ENCODE results near the gene FKBP8. TPM values are rescaled to one million over a fixed set of nuclear protein-coding genes. Genes with fewer than 3 reads are reported as not detected.
A peak's percentile ranks its signal among the peaks of the same experiment; 100 is the strongest.
"Not testable (repeated sequence)": the region's sequence is repeated elsewhere in the genome, so short reads cannot be mapped to it uniquely, and the experiment has no call there.

The FKBP8 gene
- 100 to 1,000 TPM; 277 to 336 TPM for total RNA-seq
- 178 TPM for polyA plus RNA-seq (2013, experiment 1 of 2)
- polyA plus RNA-seq (2013, experiment 2 of 2): 167 TPM
- long read RNA-seq, experiment 1, transcript FKBP8-209 (9 exons, 1,781 nt): major isoform, 41 of 198 reads
- long read RNA-seq, experiment 1, partial matches to known transcripts: 107 of 198 reads
- long read RNA-seq, experiment 1, other reads (novel, unspliced or antisense): 50 of 198 reads
- long read RNA-seq, experiment 2, transcript FKBP8-213 (9 exons, 1,849 nt): major isoform, 482 of 839 reads
- long read RNA-seq, experiment 2, transcript FKBP8-201 (9 exons, 1,710 nt): minor isoform, 247 of 839 reads
- long read RNA-seq, experiment 2, transcript FKBP8-209 (9 exons, 1,781 nt): minor isoform, 11 of 839 reads
- long read RNA-seq, experiment 2, transcript FKBP8-206 (9 exons, 1,756 nt): minor isoform, 6 of 839 reads
- long read RNA-seq, experiment 2, partial matches to known transcripts: 48 of 839 reads
- long read RNA-seq, experiment 2, other reads (novel, unspliced or antisense): 44 of 839 reads
- long read RNA-seq, experiment 3, transcript FKBP8-213 (9 exons, 1,849 nt): major isoform, 81 of 155 reads
- long read RNA-seq, experiment 3, transcript FKBP8-201 (9 exons, 1,710 nt): minor isoform, 39 of 155 reads
- long read RNA-seq, experiment 3, partial matches to known transcripts: 18 of 155 reads
- long read RNA-seq, experiment 3, other reads (novel, unspliced or antisense): 14 of 155 reads
- long read RNA-seq, experiment 4, transcript FKBP8-202 (6 exons, 1,292 nt): minor isoform, 7 of 413 reads
- long read RNA-seq, experiment 4, transcript FKBP8-201 (9 exons, 1,710 nt): minor isoform, 114 of 413 reads
- long read RNA-seq, experiment 4, transcript FKBP8-206 (9 exons, 1,756 nt): minor isoform, 5 of 413 reads
- long read RNA-seq, experiment 4, transcript FKBP8-213 (9 exons, 1,849 nt): major isoform, 235 of 413 reads
- long read RNA-seq, experiment 4, partial matches to known transcripts: 16 of 413 reads
- long read RNA-seq, experiment 4, other reads (novel, unspliced or antisense): 35 of 413 reads

DNA sequence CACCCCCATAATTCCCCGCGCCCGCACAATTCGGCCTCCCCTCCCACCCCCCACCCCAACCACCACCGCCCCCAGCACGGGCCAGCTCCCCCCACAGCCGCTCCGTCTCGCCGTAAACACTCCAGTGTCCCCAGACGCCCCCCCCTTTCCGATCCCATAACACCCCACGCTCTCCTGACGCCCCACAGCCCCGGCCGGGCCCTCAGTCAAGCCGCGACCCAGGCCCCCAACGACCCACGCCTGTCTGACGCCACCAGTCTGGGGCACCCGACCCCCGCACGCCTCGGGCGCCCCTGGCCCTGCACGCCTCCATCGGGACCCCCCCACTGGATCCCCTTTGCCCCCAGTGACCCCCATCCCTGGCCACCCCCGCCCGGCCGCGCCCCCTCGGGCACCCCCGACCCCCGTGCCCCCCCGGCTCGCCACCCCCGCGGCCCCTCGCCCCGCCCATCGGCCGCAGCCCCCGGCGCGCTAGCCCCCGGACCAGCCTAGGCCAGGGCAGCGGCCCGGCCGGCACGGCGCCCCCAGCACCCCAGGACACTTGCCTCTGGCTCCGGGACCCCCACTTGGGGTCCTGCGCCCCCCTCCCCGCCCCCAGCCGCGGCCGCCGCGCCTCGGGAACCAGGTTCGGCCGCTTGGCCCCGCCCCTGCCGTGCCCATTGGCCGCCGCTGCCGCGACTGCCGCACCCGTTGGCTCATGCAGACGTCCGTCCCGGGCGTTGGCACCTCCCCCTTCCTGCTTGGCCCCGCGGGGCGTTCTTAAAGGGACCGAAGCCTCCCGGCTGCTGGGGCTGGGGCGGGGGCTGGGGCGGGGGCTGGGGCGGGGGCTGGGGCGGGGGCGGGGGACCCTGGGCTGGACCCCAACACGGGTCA lies at the start of gene FKBP8:
Gene FKBP8 (minus strand): TSS at position 633 of the 873 bp plus-strand sequence. CDS start 1,603 bp downstream, outside the sequence.
- Histone ChIP-seq H3K9ac (ENCODE audit: extremely low read depth, low read length, poor library complexity, severe bottlenecking) (peak within 1 kb of the TSS; percentile 23), H3K27ac (ENCODE audit: low read depth, low read length) (no peak within 1 kb of the TSS), H3K4me3 (ENCODE audit: low read length) (peak within 1 kb of the TSS; percentile 80), H3K27me3 (ENCODE audit: control insufficient read depth, insufficient read depth, low read length, poor library complexity, severe bottlenecking) (no peaks in the 10 kb centered on the region), H3K4me1 (ENCODE audit: control insufficient read depth, insufficient read depth, low read length) (no peaks in the 10 kb centered on the region), H3K9me3 (ENCODE audit: control insufficient read depth, low read length) (no peaks in the 10 kb centered on the region), H3K36me3 (ENCODE audit: control insufficient read depth, insufficient read depth, low read length) (peaks cover 29% of the 10 kb centered on the region)
- peaks cover 31% of the 10 kb centered on the region for H3K36me3 Mint-ChIP-seq (ENCODE audit: low read depth)
- TF ChIP-seq, protein P1, sequence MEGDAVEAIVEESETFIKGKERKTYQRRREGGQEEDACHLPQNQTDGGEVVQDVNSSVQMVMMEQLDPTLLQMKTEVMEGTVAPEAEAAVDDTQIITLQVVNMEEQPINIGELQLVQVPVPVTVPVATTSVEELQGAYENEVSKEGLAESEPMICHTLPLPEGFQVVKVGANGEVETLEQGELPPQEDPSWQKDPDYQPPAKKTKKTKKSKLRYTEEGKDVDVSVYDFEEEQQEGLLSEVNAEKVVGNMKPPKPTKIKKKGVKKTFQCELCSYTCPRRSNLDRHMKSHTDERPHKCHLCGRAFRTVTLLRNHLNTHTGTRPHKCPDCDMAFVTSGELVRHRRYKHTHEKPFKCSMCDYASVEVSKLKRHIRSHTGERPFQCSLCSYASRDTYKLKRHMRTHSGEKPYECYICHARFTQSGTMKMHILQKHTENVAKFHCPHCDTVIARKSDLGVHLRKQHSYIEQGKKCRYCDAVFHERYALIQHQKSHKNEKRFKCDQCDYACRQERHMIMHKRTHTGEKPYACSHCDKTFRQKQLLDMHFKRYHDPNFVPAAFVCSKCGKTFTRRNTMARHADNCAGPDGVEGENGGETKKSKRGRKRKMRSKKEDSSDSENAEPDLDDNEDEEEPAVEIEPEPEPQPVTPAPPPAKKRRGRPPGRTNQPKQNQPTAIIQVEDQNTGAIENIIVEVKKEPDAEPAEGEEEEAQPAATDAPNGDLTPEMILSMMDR (conservative IDR thresholded peaks at IDR 0.05): no peak
- H3K9me3 Mint-ChIP-seq: no peaks in the 10 kb centered on the region
- DNase-seq: peak; percentile 96
- WGBS, 2 experiments (ENCODE audit: insufficient coverage in 1 of 2, insufficient read length in 1 of 2): 0% methylated on average over 71 of the region's 86 CpGs; no CpG with 5 or more reads in 1 of the 2 experiments
- H3K27me3 Mint-ChIP-seq (ENCODE audit: insufficient read depth): no peaks in the 10 kb centered on the region
- H3K4me1 Mint-ChIP-seq: peaks cover 9% of the 10 kb centered on the region
- peak within 1 kb of the TSS; percentile 90 for H3K27ac Mint-ChIP-seq
- H3K4me3 Mint-ChIP-seq: peak within 1 kb of the TSS; percentile 77

DNA sequence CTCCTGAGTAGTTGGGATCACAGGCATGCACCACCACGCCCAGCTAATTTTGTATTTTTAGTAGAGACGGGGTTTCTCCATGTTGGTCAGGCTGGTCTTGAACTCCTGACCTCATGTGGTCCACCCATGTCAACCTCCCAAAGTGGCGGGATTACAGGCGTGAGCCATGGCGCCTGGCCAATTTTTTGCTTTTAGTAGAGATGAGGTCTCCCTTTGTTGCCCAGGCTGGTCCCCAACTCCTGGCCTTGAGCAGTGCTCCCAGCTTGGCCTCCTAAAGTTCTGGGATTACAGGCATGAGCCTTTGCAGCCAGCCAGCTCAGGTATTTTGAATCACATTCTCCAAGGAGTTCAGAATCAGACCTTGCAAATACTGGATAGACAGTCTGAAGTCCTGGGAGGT lies 49.4 kb upstream of the FKBP8 start:
- not testable (repeated sequence) for H3K4me3 ChIP-seq (ENCODE audit: low read length); H3K9me3 ChIP-seq (ENCODE audit: control insufficient read depth, low read length); H3K4me1 ChIP-seq (ENCODE audit: control insufficient read depth, insufficient read depth, low read length); H3K9me3 Mint-ChIP-seq; H3K27me3 ChIP-seq (ENCODE audit: control insufficient read depth, insufficient read depth, low read length, poor library complexity, severe bottlenecking); H3K27me3 Mint-ChIP-seq (ENCODE audit: insufficient read depth); H3K27ac ChIP-seq (ENCODE audit: low read depth, low read length); H3K9ac ChIP-seq (ENCODE audit: extremely low read depth, low read length, poor library complexity, severe bottlenecking); H3K36me3 Mint-ChIP-seq (ENCODE audit: low read depth); H3K36me3 ChIP-seq (ENCODE audit: control insufficient read depth, insufficient read depth, low read length)
- H3K4me1 Mint-ChIP-seq: peaks cover 22% of the 10 kb centered on the region
- H3K4me3 Mint-ChIP-seq: peak overlapping the region; percentile 53
- WGBS, 2 experiments (ENCODE audit: insufficient coverage in 1 of 2, insufficient read length in 1 of 2): 87 to 95% methylated on average over 5 of the region's 5 CpGs
- peak; percentile 38 for DNase-seq
- peak overlapping the region; percentile 58 for H3K27ac Mint-ChIP-seq

DNA sequence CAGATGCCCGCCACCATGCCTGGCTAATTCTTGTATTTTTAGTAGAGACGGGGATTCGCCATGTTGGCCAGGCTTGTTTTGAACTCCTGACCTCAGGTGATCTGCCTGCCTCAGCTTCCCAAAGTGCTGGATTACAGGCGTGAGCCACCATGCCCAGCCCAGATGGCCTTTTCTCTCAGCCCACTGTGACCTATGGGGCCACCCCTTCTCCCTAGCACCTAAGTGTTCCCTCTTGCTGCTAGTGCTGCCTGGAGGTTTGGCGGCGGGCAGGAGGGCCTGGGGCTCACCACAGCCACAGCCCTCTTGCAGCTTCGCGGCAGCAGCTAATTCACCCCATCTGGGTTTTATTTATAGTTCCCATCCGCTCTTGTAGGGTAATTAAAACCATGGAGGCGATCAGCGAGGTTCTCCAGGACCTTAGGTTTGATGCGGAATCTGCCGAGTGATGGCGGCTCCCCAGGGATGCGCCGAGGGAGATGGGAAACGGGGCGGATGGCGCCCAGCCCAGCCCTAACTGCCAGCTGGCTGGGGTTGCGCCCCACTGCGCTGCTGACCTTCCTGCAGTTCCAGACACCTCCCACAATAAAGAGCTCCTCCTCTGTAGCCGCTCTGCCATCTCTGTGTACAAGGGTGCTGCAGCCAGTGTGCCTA lies 48.5 kb upstream of the FKBP8 start:
- Histone ChIP-seq H3K27me3 (ENCODE audit: control insufficient read depth, insufficient read depth, low read length, poor library complexity, severe bottlenecking) (no peaks in the 10 kb centered on the region), H3K36me3 (ENCODE audit: control insufficient read depth, insufficient read depth, low read length) (peaks cover 9% of the 10 kb centered on the region), H3K4me1 (ENCODE audit: control insufficient read depth, insufficient read depth, low read length) (peaks cover 3% of the 10 kb centered on the region), H3K27ac (ENCODE audit: low read depth, low read length) (no peak overlapping the region), H3K9me3 (ENCODE audit: control insufficient read depth, low read length) (no peaks in the 10 kb centered on the region), H3K4me3 (ENCODE audit: low read length) (no peak overlapping the region), H3K9ac (ENCODE audit: extremely low read depth, low read length, poor library complexity, severe bottlenecking) (no peak overlapping the region)
- Mint-ChIP-seq H3K27ac (no peak overlapping the region), H3K9me3 (no peaks in the 10 kb centered on the region), H3K36me3 (ENCODE audit: low read depth) (peaks cover 5% of the 10 kb centered on the region), H3K27me3 (ENCODE audit: insufficient read depth) (no peaks in the 10 kb centered on the region), H3K4me3 (no peak overlapping the region), H3K4me1 (peaks cover 22% of the 10 kb centered on the region)
- 95% methylated on average over 20 to 22 of the region's 22 CpGs for WGBS, 2 experiments (ENCODE audit: insufficient coverage in 1 of 2, insufficient read length in 1 of 2)
- TF ChIP-seq, protein P1 (conservative IDR thresholded peaks at IDR 0.05): no peak
- no peak for DNase-seq

All from endodermal cell (in vitro differentiated cells).